Gastrocnemius medialis (tissue), 4 donors: ENCODE measurements around the gene RUNDC1. TPM values are rescaled to one million over a fixed set of nuclear protein-coding genes. Genes with fewer than 3 reads are reported as not detected.
A peak's percentile ranks its signal among the peaks of the same experiment; 100 is the strongest.

Experiments used
- ATAC-seq, 2 donors: fragments of 150-250 bp; one replicate each; pipeline ENCODE4 v1.9.1; 2016
- DNase-seq, 2 donors: peaks; one replicate each; pipeline ENCODE4 v3.0.0-alpha.2; 2019
- H3K27ac ChIP-seq, 4 donors: fragments of 200-600 bp; sonication (generic); 1 replicate in 1 of 4; 2 replicates in 3 of 4; pipeline ENCODE4 v1.5.1; 2016 to 2018; ENCODE audit warnings: mild to moderate bottlenecking in 2 of 4, moderate library complexity in 1 of 4
- H3K27me3 ChIP-seq, 3 donors: fragments of 200-600 bp; sonication (generic) in 2 of 3; 1 replicate in 1 of 3; 2 replicates in 2 of 3; pipeline versions ENCODE4 v1.5.1 to v1.6.0; 2016 to 2019; ENCODE audit warnings: mild to moderate bottlenecking in 1 of 3, moderate library complexity in 1 of 3
- H3K36me3 ChIP-seq, 2 donors: fragments of 200-600 bp; sonication (generic) in 1 of 2; one replicate each; pipeline ENCODE4 v1.5.1; 2017 to 2018
- H3K4me1 ChIP-seq, 2 donors: fragments of 200-600 bp; sonication (generic) in 1 of 2; one replicate each; pipeline ENCODE4 v1.5.1; 2016 to 2017; ENCODE audit warnings: mild to moderate bottlenecking in 2 of 2
- H3K4me3 ChIP-seq, 4 donors: fragments of 200-600 bp; sonication (generic) in 3 of 4; 1 replicate in 1 of 4; 2 replicates in 3 of 4; pipeline ENCODE4 v1.5.1; 2016 to 2019; ENCODE audit warnings: mild to moderate bottlenecking in 2 of 4
- H3K9me3 ChIP-seq, 3 donors: fragments of 200-600 bp; sonication (generic) in 2 of 3; 1 replicate in 1 of 3; 2 replicates in 2 of 3; pipeline ENCODE4 v1.5.1; 2016 to 2019
- CTCF ChIP-seq, 5 experiments: fragments of 450-650 bp in 3 of 5; fragments of 200-600 bp in 2 of 5; sonication (generic) in 2 of 5; IDR thresholded peaks in 4 of 5; conservative IDR thresholded peaks in 1 of 5; 1 replicate in 4 of 5; 2 replicates in 1 of 5; pipeline ENCODE4 v1.5.1; 2016 to 2019; ENCODE audit warnings: antibody characterized with exemption in 5 of 5, mild to moderate bottlenecking in 3 of 5, moderate library complexity in 3 of 5
- POLR2A ChIP-seq, 2 donors: fragments of 450-650 bp; IDR thresholded peaks; one replicate each; pipeline ENCODE4 v1.6.1; 2017; ENCODE audit warnings: antibody characterized with exemption in 2 of 2, mild to moderate bottlenecking in 2 of 2, moderate library complexity in 2 of 2
- in situ Hi-C, 4 donors: fragments of 200-750 bp; cut with MboI; loops; one replicate each; pipeline versions ENCODE4 v1.15.0 to v1.8.0; 2017; ENCODE audit warnings: low sequenced_read_pairs in 4 of 4
- intact Hi-C: fragments of 100-400 bp; cut with DNase I; formaldehyde crosslinking; loops from one replicate; pipeline ENCODE4 v1.15.1; 2023; ENCODE audit warnings: low total_unique reads
- total RNA-seq, 4 donors: library from RNA; depleted of rRNA; stranded (reverse); fragments of >200 nt; gene quantifications; one replicate each; pipeline versions ENCODE4 v1.1.0 to v1.2.3, GENCODE V29; 2016

Gene RUNDC1
- total RNA-seq, 4 donors from 2014 or later = 13.8 to 19.8 (median 16.4) TPM

GRCh38 chr17:42950044-42950783 is 30.2 kb upstream of the RUNDC1 start:
- peaks cover 4 to 72% of the 10 kb centered on the region in 2 donors for H3K36me3 ChIP-seq
- H3K4me3 ChIP-seq = no peak overlapping the region
- intact Hi-C loops (no loop called here), in situ Hi-C loops (no loop called here)
- no peaks in the 10 kb centered on the region for H3K9me3 ChIP-seq
- no peaks in the 10 kb centered on the region for H3K27me3 ChIP-seq
- TF ChIP-seq POLR2A (IDR thresholded peaks at IDR 0.05) = no peak
- TF ChIP-seq CTCF (IDR thresholded peaks at IDR 0.05 in 4 of 5, conservative IDR thresholded peaks at IDR 0.05 in 1 of 5) = no peak
- DNase-seq = no peak
- no peaks in the 10 kb centered on the region for H3K4me1 ChIP-seq
- no peak overlapping the region for H3K27ac ChIP-seq
- ATAC-seq = no peak

DNA sequence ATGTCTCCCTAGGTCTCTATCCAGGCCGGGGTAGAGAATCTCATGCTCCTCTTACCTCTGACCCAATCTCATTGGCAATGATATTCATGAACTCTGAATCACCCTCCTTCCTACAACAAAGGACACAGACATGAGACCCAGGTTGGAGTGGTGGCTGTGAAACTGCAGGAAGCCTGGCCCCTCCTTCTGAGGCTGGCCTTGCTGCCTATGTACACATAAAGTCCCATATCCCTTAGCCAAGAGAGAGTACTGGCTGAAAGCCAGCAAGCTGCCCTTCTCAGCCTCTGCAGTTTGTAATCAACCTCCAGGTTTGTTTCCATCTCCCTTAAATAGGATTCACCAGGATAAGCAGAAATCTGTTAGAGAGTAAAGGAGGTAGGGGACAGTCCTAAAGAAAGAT is 26.7 kb upstream of the RUNDC1 start:
- no peaks in the 10 kb centered on the region for H3K9me3 ChIP-seq
- ATAC-seq = peak in 1 of 2 donors; percentile 64
- DNase-seq = no peak
- no peaks in the 10 kb centered on the region for H3K4me1 ChIP-seq
- intact Hi-C loops (no loop called here), in situ Hi-C loops (no loop called here)
- H3K4me3 ChIP-seq = no peak overlapping the region
- H3K36me3 ChIP-seq = peaks cover 4 to 95% of the 10 kb centered on the region in 2 donors
- TF ChIP-seq POLR2A (IDR thresholded peaks at IDR 0.05) (no peak), CTCF (IDR thresholded peaks at IDR 0.05 in 4 of 5, conservative IDR thresholded peaks at IDR 0.05 in 1 of 5) (no peak)
- H3K27ac ChIP-seq = no peak overlapping the region
- no peaks in the 10 kb centered on the region for H3K27me3 ChIP-seq

GRCh38 chr17:42964161-42964932 is 16.0 kb upstream of the RUNDC1 start, which contains the start of gene AARSD1:
TSS of gene AARSD1 (minus strand) at chr17:42964454. CDS start at chr17:42964440, 14 bp downstream.
- peak within 1 kb of the TSS; percentile 77 to 89 (median 82) for H3K27ac ChIP-seq
- H3K4me1 ChIP-seq = peaks cover 7 to 8% of the 10 kb centered on the region in 2 donors
- H3K27me3 ChIP-seq = no peaks in the 10 kb centered on the region
- no peaks in the 10 kb centered on the region for H3K9me3 ChIP-seq
- ATAC-seq (peak; percentile 95 to 97), DNase-seq (peak; percentile 85 to 92)
- intact Hi-C loops = loop anchor here (1.0 kb wide), 1 partner anchor 16 kb away; the partner anchor contains the start of genes PTGES3L and RUNDC1
- peaks cover 0 to 33% of the 10 kb centered on the region in 2 donors for H3K36me3 ChIP-seq
- in situ Hi-C loops = no loop called here
- TF ChIP-seq CTCF (IDR thresholded peaks at IDR 0.05 in 4 of 5, conservative IDR thresholded peaks at IDR 0.05 in 1 of 5) = peak in 1 of 5 experiments; percentile 14
- TF ChIP-seq POLR2A (IDR thresholded peaks at IDR 0.05) = peak; percentile 71 to 82
- peak within 1 kb of the TSS; percentile 66 to 83 (median 75) for H3K4me3 ChIP-seq

DNA sequence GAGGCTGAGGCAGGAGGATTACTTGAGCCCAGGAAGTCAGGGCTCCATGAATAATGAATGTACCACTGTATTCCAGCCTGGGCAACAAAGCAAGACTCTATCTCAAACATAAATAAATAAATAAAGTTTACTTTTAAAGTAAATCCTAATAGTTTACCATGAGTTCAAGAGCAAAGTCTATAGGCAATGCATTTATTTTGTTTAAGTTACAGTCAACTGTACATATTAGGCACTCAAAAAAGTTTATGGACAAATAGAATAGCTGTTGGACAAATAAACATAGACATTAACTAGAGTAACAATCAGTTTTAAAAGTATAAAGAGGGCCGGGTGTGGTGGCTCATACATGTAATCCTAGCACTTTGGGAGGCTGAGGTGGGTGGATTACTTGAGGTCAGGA is 12.4 kb upstream of the RUNDC1 start:
- no peaks in the 10 kb centered on the region for H3K27me3 ChIP-seq
- no peak for DNase-seq
- intact Hi-C loops = no loop called here
- no peak for ATAC-seq
- no peaks in the 10 kb centered on the region for H3K9me3 ChIP-seq
- peak overlapping the region; percentile 17 to 60 (median 41) for H3K27ac ChIP-seq
- H3K36me3 ChIP-seq = no peaks in the 10 kb centered on the region
- peaks cover 7 to 8% of the 10 kb centered on the region in 2 donors for H3K4me1 ChIP-seq
- no peak for TF ChIP-seq POLR2A (IDR thresholded peaks at IDR 0.05)
- no peak for TF ChIP-seq CTCF (IDR thresholded peaks at IDR 0.05 in 4 of 5, conservative IDR thresholded peaks at IDR 0.05 in 1 of 5)
- in situ Hi-C loops = no loop called here
- H3K4me3 ChIP-seq = no peak overlapping the region
